Hematopoietic multipotent progenitor cell treated with erythropoietin and hydrocortisone succinate and interleukin-3 and kit ligand, for 6 days (in vitro differentiated cells): ENCODE measurements around the gene DOCK2.

ENCODE experiments used
- DNase-seq: peaks from one replicate; pipeline ENCODE4 v3.0.0-alpha.2; 2015

DOCK2 gene

GRCh38 chr5:170109059-170110031 lies 472.3 kb downstream of the DOCK2 start:
- no peak for DNase-seq

GRCh38 chr5:170110403-170111087 lies 473.5 kb downstream of the DOCK2 start:
- DNase-seq, result no peak

GRCh38 chr5:170111088-170111785 lies 474.2 kb downstream of the DOCK2 start:
- peak; percentile 11 for DNase-seq

- DNase-seq, result no peak
Observed at GRCh38 chr5:170112876-170113521, 475.9 kb downstream of the DOCK2 start.

GRCh38 chr5:170113522-170113900 lies 476.4 kb downstream of the DOCK2 start:
- DNase-seq, result peak; percentile 40

GRCh38 chr5:170114271-170114670 lies 477.2 kb downstream of the DOCK2 start:
- no peak for DNase-seq

- DNase-seq, result no peak
Observed at GRCh38 chr5:170115925-170116324, 478.9 kb downstream of the DOCK2 start.

- DNase-seq, result no peak
Observed at GRCh38 chr5:170117736-170118135, 480.7 kb downstream of the DOCK2 start.

GRCh38 chr5:170120576-170120975 lies 483.5 kb downstream of the DOCK2 start:
- DNase-seq, result no peak

- no peak for DNase-seq
Observed at GRCh38 chr5:170121321-170121720, 484.2 kb downstream of the DOCK2 start.

GRCh38 chr5:170126061-170126460 lies 489.0 kb downstream of the DOCK2 start:
- DNase-seq, result no peak

GRCh38 chr5:170126626-170127025 lies 489.6 kb downstream of the DOCK2 start:
- no peak for DNase-seq

GRCh38 chr5:170131235-170131634 lies 494.2 kb downstream of the DOCK2 start:
- no peak for DNase-seq

- no peak for DNase-seq
Observed at GRCh38 chr5:170132269-170132975, 495.3 kb downstream of the DOCK2 start.
